Gastrocnemius medialis (tissue), 4 donors: Measurements from ENCODE around the gene RAB3IL1. TPM values are rescaled to one million over a fixed set of nuclear protein-coding genes. Genes with fewer than 3 reads are reported as not detected.

ENCODE experiments used
- ATAC-seq, 2 donors: fragments of 150-250 bp; one replicate each; pipeline ENCODE4 v1.9.1; 2016
- DNase-seq, 2 donors: peaks; one replicate each; pipeline ENCODE4 v3.0.0-alpha.2; 2019
- H3K27ac ChIP-seq, 4 donors: fragments of 200-600 bp; sonication (generic); 1 replicate in 1 of 4; 2 replicates in 3 of 4; pipeline ENCODE4 v1.5.1; 2016 to 2018; ENCODE audit warnings: mild to moderate bottlenecking in 2 of 4, moderate library complexity in 1 of 4
- H3K27me3 ChIP-seq, 3 donors: fragments of 200-600 bp; sonication (generic) in 2 of 3; 1 replicate in 1 of 3; 2 replicates in 2 of 3; pipeline versions ENCODE4 v1.5.1 to v1.6.0; 2016 to 2019; ENCODE audit warnings: mild to moderate bottlenecking in 1 of 3, moderate library complexity in 1 of 3
- H3K36me3 ChIP-seq, 2 donors: fragments of 200-600 bp; sonication (generic) in 1 of 2; one replicate each; pipeline ENCODE4 v1.5.1; 2017 to 2018
- H3K4me1 ChIP-seq, 2 donors: fragments of 200-600 bp; sonication (generic) in 1 of 2; one replicate each; pipeline ENCODE4 v1.5.1; 2016 to 2017; ENCODE audit warnings: mild to moderate bottlenecking in 2 of 2
- H3K4me3 ChIP-seq, 4 donors: fragments of 200-600 bp; sonication (generic) in 3 of 4; 1 replicate in 1 of 4; 2 replicates in 3 of 4; pipeline ENCODE4 v1.5.1; 2016 to 2019; ENCODE audit warnings: mild to moderate bottlenecking in 2 of 4
- H3K9me3 ChIP-seq, 3 donors: fragments of 200-600 bp; sonication (generic) in 2 of 3; 1 replicate in 1 of 3; 2 replicates in 2 of 3; pipeline ENCODE4 v1.5.1; 2016 to 2019
- POLR2A ChIP-seq, 2 donors: fragments of 450-650 bp; IDR thresholded peaks; one replicate each; pipeline ENCODE4 v1.6.1; 2017; ENCODE audit warnings: antibody characterized with exemption in 2 of 2, mild to moderate bottlenecking in 2 of 2, moderate library complexity in 2 of 2
- in situ Hi-C, 4 donors: fragments of 200-750 bp; cut with MboI; loops; one replicate each; pipeline versions ENCODE4 v1.15.0 to v1.8.0; 2017; ENCODE audit warnings: low sequenced_read_pairs in 4 of 4
- intact Hi-C: fragments of 100-400 bp; cut with DNase I; formaldehyde crosslinking; loops from one replicate; pipeline ENCODE4 v1.15.1; 2023; ENCODE audit warnings: low total_unique reads
- total RNA-seq, 4 donors: library from RNA; depleted of rRNA; stranded (reverse); fragments of >200 nt; gene quantifications; one replicate each; pipeline versions ENCODE4 v1.1.0 to v1.2.3, GENCODE V29; 2016
- TF ChIP-seq, protein P1 (sequence below), 5 experiments: fragments of 450-650 bp in 3 of 5; fragments of 200-600 bp in 2 of 5; sonication (generic) in 2 of 5; IDR thresholded peaks in 4 of 5; conservative IDR thresholded peaks in 1 of 5; 1 replicate in 4 of 5; 2 replicates in 1 of 5; pipeline ENCODE4 v1.5.1; 2016 to 2019; ENCODE audit warnings: antibody characterized with exemption in 5 of 5, mild to moderate bottlenecking in 3 of 5, moderate library complexity in 3 of 5

Gene RAB3IL1
- total RNA-seq, 4 donors from 2014 or later, result 3.9 to 5.4 (median 4.9) TPM

DNA sequence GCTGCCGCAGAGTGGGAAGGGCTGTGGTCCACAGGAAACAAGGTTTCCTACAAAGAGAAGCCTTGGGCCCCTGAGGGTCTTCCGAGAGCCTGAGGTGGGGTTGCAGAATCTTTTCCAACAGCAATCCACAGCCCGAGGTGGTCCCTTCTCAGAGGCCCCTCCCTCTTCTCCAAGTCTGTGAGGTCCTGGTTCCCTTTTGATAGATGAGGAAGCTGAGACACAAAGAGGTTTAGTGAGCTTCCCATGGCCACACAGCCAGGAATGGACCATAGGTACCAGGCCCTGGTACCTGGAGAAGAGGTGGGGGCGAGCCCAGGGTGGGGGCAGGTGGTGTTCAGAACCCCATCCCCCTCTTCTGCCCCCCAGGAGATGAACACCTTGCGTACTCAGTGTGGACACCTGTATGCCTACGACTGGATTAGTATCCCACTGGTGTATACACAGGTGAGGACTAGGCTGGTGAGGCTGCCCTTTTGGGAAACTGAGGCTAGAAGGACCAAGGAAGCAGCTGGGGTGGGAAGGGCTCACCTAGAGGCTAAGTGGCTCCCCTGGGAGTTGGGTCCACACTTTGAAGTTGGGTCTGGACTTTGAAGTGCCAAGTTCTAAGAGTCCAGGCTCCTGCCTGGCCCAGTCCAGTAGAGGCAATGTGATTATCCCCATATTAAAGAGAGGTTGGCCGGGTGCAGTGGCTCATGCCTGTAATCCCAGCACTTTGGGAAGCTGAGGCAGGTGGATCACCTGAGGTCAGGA lies 39.8 kb upstream of the RAB3IL1 start:
- no peak for ATAC-seq
- Histone ChIP-seq H3K27ac (no peak overlapping the region), H3K27me3 (peaks cover 9 to 20% (median 13%) of the 10 kb centered on the region in 3 donors), H3K4me1 (peaks cover 21 to 27% of the 10 kb centered on the region in 2 donors), H3K36me3 (no peaks in the 10 kb centered on the region), H3K9me3 (no peaks in the 10 kb centered on the region), H3K4me3 (no peak overlapping the region)
- intact Hi-C loops (no loop called here), in situ Hi-C loops (loop anchor here in 1 of 4 donors (10.0 kb wide), 1 partner anchor 72 kb away; no protein-coding TSS in a partner anchor)
- no peak for TF ChIP-seq POLR2A (IDR thresholded peaks at IDR 0.05)
- TF ChIP-seq, protein P1, sequence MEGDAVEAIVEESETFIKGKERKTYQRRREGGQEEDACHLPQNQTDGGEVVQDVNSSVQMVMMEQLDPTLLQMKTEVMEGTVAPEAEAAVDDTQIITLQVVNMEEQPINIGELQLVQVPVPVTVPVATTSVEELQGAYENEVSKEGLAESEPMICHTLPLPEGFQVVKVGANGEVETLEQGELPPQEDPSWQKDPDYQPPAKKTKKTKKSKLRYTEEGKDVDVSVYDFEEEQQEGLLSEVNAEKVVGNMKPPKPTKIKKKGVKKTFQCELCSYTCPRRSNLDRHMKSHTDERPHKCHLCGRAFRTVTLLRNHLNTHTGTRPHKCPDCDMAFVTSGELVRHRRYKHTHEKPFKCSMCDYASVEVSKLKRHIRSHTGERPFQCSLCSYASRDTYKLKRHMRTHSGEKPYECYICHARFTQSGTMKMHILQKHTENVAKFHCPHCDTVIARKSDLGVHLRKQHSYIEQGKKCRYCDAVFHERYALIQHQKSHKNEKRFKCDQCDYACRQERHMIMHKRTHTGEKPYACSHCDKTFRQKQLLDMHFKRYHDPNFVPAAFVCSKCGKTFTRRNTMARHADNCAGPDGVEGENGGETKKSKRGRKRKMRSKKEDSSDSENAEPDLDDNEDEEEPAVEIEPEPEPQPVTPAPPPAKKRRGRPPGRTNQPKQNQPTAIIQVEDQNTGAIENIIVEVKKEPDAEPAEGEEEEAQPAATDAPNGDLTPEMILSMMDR (IDR thresholded peaks at IDR 0.05 in 4 of 5, conservative IDR thresholded peaks at IDR 0.05 in 1 of 5), result no peak
- DNase-seq, result no peak

DNA sequence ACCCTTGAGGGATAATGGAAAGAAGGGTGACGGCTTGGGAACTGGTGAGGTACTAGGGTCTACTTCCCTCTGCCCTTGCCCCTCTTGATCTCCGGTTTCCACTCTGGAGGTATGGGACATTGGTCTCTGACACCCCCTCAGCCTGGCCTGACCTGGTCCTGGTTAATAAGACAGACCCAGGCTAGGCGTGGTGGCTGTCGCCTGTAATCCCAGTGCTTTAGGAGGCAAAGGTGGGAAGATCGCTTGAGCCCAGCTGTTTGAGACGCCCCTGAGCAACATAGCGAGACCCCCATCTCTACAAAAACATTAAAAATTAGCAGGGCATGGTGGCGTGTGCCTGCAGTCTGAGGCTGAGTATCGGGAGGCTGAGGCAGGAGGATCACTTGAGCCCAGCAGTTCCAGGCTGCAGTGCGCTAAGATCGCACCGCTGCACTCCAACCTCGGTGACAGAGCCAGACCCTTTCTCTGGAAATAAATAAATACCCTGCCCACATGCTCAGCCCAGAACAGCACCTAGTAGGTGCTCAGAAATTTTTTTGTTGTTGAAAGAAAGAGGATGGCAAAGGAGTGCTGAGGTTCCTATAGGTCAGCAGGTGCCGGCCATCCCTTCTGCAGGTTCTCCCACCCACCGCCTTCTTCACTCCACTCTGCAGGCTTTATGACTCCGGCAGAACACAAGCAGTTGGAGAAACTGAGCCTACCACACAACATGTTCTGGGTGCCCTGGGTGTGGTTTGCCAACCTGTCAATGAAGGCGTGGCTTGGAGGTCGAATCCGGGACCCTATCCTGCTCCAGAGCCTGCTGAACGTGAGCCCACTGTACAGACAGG lies 39.0 kb upstream of the RAB3IL1 start:
- TF ChIP-seq POLR2A (IDR thresholded peaks at IDR 0.05), result no peak
- TF ChIP-seq, protein P1 (IDR thresholded peaks at IDR 0.05 in 4 of 5, conservative IDR thresholded peaks at IDR 0.05 in 1 of 5), result no peak
- no peak for ATAC-seq
- Histone ChIP-seq H3K4me3 (peak overlapping the region in 2 of 4 donors; percentile 50 to 52), H3K27ac (peak overlapping the region in 2 of 4 donors; percentile 49 to 69), H3K4me1 (peaks cover 14 to 19% of the 10 kb centered on the region in 2 donors), H3K36me3 (no peaks in the 10 kb centered on the region), H3K27me3 (peaks cover 9 to 20% (median 13%) of the 10 kb centered on the region in 3 donors), H3K9me3 (no peaks in the 10 kb centered on the region)
- in situ Hi-C loops (loop anchor here in 1 of 4 donors (10.0 kb wide), 1 partner anchor 72 kb away; no protein-coding TSS in a partner anchor), intact Hi-C loops (no loop called here)
- no peak for DNase-seq

DNA sequence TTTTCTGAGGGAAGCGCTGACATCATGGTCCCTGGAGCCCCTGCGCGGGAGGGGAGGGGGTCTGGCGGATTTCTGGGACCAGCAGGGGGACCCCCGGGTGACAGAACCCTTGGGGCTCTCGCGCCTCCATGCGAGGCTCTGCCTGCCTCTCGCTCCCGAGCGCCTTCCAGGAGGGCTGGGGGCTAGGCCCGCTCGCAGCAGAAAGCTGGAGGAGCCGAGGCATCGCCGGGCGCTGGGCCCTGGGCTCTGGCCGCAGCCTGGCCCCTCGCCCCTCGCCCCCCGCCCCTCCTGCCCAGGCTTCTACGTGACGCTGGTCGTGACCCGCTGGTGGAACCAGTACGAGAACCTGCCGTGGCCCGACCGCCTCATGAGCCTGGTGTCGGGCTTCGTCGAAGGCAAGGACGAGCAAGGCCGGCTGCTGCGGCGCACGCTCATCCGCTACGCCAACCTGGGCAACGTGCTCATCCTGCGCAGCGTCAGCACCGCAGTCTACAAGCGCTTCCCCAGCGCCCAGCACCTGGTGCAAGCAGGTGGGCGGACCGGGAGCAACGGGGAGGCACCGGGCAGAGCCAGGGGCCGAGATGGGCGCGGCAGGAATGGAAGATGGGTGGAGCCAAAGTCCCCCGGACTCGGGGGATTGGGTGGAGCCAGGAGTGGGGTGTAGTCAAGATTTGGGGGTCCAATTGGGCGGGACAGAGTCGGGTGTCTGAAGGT lies 38.2 kb upstream of the RAB3IL1 start:
- Histone ChIP-seq H3K36me3 (no peaks in the 10 kb centered on the region), H3K27me3 (peaks cover 9 to 20% (median 13%) of the 10 kb centered on the region in 3 donors), H3K27ac (peak overlapping the region; percentile 49 to 69 (median 64)), H3K4me1 (peaks cover 9 to 14% of the 10 kb centered on the region in 2 donors), H3K4me3 (peak overlapping the region; percentile 42 to 52 (median 49)), H3K9me3 (no peaks in the 10 kb centered on the region)
- in situ Hi-C loops (loop anchor here in 1 of 4 donors (10.0 kb wide), 1 partner anchor 71 kb away; no protein-coding TSS in a partner anchor), intact Hi-C loops (loop anchor here (2.0 kb wide), 1 partner anchor 57 kb away; no protein-coding TSS in a partner anchor)
- DNase-seq (no peak), ATAC-seq (peak; percentile 22 to 23)
- TF ChIP-seq POLR2A (IDR thresholded peaks at IDR 0.05), result no peak
- TF ChIP-seq, protein P1 (IDR thresholded peaks at IDR 0.05 in 4 of 5, conservative IDR thresholded peaks at IDR 0.05 in 1 of 5), result no peak

DNA sequence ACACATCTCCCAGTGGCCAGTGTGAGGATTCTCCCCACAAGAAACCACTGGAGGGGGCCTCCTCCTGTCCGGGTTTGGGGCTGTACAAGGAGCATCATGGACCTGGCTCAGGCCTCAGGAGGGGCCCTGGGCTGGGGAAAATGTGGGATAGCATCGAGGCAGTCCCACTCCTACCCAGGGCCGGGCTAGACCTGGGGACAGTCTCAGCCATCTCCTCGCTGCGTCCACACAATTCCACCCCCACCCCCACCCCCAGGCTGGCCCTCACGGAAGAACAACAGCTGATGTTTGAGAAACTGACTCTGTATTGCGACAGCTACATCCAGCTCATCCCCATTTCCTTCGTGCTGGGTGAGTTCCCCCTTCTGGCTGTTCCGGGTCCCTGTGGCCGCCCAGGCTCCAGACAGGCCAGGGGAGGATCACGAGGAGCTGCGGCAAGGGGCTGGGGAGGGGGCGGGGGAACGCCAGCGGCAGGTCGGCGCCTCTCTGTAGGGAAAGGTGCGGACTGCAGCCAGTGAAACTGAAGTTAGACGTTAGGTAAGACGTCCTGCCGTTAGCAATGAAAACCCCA lies 37.6 kb upstream of the RAB3IL1 start:
- TF ChIP-seq, protein P1 (IDR thresholded peaks at IDR 0.05 in 4 of 5, conservative IDR thresholded peaks at IDR 0.05 in 1 of 5), result peak in 3 of 5 experiments; percentile 18 to 29 (median 29)
- TF ChIP-seq POLR2A (IDR thresholded peaks at IDR 0.05), result peak; percentile 18 to 25
- Histone ChIP-seq H3K27me3 (peaks cover 9 to 20% (median 13%) of the 10 kb centered on the region in 3 donors), H3K27ac (peak overlapping the region; percentile 49 to 69 (median 64)), H3K9me3 (no peaks in the 10 kb centered on the region), H3K4me3 (peak overlapping the region; percentile 42 to 52 (median 49)), H3K4me1 (peaks cover 9 to 14% of the 10 kb centered on the region in 2 donors), H3K36me3 (no peaks in the 10 kb centered on the region)
- in situ Hi-C loops (loop anchor here in 1 of 4 donors (10.0 kb wide), 1 partner anchor 70 kb away; no protein-coding TSS in a partner anchor), intact Hi-C loops (loop anchor here (2.0 kb wide), 1 partner anchor 56 kb away; no protein-coding TSS in a partner anchor)
- DNase-seq (peak; percentile 65 to 75), ATAC-seq (peak; percentile 93 to 95)
